Adipocyte (in vitro differentiated cells): ENCODE measurements around the gene GALNT14.

Experiments used
- DNase-seq: peaks from one replicate; pipeline ENCODE4 v3.0.0-alpha.2; 2015; ENCODE audit warnings: low read depth
- H3K27me3 ChIP-seq: replicated peaks from 2 replicates; pipeline ENCODE4 v1.7.0; 2013; ENCODE audit warnings: mild to moderate bottlenecking, low read length, moderate library complexity; ENCODE audit not compliant: control insufficient read depth, insufficient read depth
- H3K36me3 ChIP-seq: 2 replicates; pipeline ENCODE4 v1.7.0; 2013; ENCODE audit warnings: low read length, mild to moderate bottlenecking, moderate library complexity; ENCODE audit not compliant: control insufficient read depth, insufficient read depth, severe bottlenecking
- H3K4me1 ChIP-seq: 2 replicates; pipeline ENCODE4 v1.7.0; 2013; ENCODE audit warnings: mild to moderate bottlenecking, low read length, moderate library complexity; ENCODE audit not compliant: control insufficient read depth, insufficient read depth
- H3K4me3 ChIP-seq: 2 replicates; pipeline ENCODE4 v1.7.0; 2013; ENCODE audit warnings: mild to moderate bottlenecking, low read length, moderate library complexity
- H3K9ac ChIP-seq: 2 replicates; pipeline ENCODE4 v1.7.0; 2013; ENCODE audit warnings: mild to moderate bottlenecking, low read length, moderate library complexity
- H3K9me3 ChIP-seq: 2 replicates; pipeline ENCODE4 v1.7.0; 2013; ENCODE audit warnings: mild to moderate bottlenecking, low read length, moderate library complexity; ENCODE audit not compliant: control insufficient read depth

Gene GALNT14

DNA sequence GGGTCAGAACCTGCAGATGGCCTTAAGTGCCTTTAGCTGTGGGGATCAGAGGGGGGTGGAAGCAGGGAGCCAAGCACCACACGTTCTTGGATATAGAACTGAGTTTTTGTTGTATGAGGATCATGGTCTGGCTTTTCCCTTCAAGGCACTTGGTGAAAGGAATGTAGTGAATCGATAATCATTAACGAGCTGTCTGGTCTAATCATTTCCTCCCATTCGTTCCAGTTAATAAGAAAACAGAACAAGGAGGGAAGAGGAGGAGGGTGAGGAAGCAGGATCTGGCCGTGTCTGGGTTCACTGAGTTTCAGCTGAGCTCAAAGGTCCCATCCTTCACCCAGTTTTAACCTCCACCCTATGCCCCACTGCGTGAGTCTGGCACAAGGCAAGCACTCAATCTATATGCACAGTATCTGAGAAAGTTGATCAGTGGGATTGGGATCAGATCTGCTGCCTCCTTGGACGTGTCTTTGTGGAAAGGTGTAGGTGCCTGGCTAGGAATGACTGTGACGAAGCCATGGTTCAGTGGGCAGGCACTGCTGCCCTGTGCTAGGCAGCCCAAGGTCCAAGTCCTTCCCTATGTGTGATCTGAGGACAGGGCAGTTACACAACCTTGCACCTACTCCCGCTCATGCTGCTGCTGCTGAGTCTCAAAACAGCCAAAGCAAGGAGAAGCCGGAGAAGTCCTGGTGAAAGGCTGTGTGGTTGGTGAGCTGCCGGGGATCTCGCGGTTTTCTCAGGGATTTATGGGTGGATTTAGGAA, 54.8 kb downstream of the GALNT14 start:
- no peaks in the 10 kb centered on the region for H3K4me1 ChIP-seq
- H3K9ac ChIP-seq: no peak overlapping the region

DNA sequence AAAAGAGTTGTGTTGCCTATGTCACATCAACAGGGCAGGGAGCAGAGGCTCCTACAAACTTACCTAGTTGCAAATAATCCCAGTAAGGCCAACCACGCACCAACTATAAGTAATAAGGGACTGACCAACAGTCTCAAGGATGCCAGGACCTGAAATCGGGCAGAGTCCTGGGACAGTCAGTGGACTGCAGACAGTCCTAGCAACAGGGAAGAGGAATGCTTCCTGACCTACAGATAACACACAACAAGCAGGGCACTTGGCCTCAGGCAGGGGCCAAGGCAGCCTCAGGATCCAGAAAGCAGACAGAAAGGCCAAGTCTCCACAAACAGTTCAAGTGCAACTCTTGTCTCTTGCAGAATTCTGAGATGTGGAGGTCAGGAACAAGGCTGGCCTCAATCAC, 56.2 kb downstream of the GALNT14 start:
- no peak overlapping the region for H3K9ac ChIP-seq

More for the DNA sequence above, 54.8 kb downstream of the GALNT14 start:
- Histone ChIP-seq H3K4me3 (no peak overlapping the region), H3K27me3 (peaks cover 24% of the 10 kb centered on the region), H3K9me3 (peaks cover 3% of the 10 kb centered on the region), H3K36me3 (no peaks in the 10 kb centered on the region)
- no peak for DNase-seq

DNA sequence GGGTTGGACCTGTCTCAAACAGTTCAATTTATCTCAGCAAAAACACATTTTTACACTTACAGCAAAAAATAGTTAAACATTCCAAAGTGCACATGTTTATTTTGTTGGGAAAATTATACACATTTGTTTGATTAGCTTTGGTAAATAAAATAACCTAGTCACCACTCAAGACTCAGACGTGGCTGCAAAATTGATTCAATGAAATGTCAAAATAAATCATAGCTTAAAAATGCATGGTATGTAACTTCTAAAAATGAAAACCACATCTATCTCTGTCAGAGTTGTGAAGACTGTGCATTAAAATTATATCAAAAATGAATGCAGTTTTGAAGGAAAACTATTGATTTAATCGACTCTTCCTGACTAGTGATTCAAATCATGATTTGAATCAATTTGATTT, 56.7 kb downstream of the GALNT14 start:
- DNase-seq: peak; percentile 50
- Histone ChIP-seq H3K36me3 (no peaks in the 10 kb centered on the region), H3K4me3 (no peak overlapping the region), H3K9me3 (no peaks in the 10 kb centered on the region), H3K9ac (no peak overlapping the region), H3K4me1 (no peaks in the 10 kb centered on the region), H3K27me3 (peaks cover 32% of the 10 kb centered on the region)

More for the DNA sequence above, 56.2 kb downstream of the GALNT14 start:
- Histone ChIP-seq H3K27me3 (peaks cover 27% of the 10 kb centered on the region), H3K4me1 (no peaks in the 10 kb centered on the region), H3K36me3 (no peaks in the 10 kb centered on the region), H3K4me3 (no peak overlapping the region), H3K9me3 (no peaks in the 10 kb centered on the region)
- peak; percentile 10 for DNase-seq

DNA sequence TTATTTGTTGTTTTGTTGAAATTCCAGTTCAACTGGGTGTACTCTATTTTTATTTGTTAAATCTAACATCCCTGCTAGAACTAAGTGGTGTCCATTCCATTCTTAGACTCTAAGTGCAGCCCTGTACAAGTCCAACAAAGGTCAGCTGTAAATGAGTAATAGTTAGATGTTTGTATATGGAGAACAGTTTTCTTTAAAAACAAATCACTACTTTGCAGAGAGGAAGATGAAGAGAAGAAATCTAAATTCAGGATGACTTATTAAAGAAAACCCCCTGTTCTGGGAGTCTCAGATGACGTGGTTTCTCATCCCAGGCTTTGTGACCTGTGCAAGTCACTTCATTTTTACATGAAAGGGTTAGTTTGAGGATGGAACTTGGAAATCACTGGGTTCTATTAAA, 57.9 kb downstream of the GALNT14 start:
- H3K4me1 ChIP-seq: no peaks in the 10 kb centered on the region
- H3K27me3 ChIP-seq: peaks cover 27% of the 10 kb centered on the region
- H3K36me3 ChIP-seq: no peaks in the 10 kb centered on the region
- no peak overlapping the region for H3K4me3 ChIP-seq
- DNase-seq: peak; percentile 3
- H3K9me3 ChIP-seq: no peaks in the 10 kb centered on the region
- H3K9ac ChIP-seq: no peak overlapping the region

DNA sequence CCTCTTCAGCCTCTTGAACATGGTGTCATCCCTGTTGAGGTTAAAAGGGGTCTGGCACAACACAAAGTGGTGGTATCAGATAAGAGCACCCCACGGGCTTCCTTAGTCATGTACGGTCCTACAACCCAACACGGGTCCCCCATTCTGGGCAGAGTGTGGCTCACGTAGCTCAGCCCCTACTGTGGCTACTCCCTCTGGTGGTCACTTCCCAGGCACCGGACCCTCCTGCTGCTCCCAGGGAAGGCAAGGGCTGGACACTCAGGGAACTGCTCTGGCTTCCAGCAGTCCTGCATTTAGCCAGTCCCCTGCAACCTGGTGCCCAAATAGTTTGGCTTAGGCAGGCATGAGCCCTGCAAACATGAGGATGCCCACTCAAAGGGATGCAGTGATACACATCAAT, 58.6 kb downstream of the GALNT14 start:
- Histone ChIP-seq H3K4me3 (no peak overlapping the region), H3K9ac (no peak overlapping the region), H3K36me3 (no peaks in the 10 kb centered on the region), H3K9me3 (no peaks in the 10 kb centered on the region), H3K4me1 (no peaks in the 10 kb centered on the region), H3K27me3 (peaks cover 25% of the 10 kb centered on the region)
- DNase-seq: no peak

DNA sequence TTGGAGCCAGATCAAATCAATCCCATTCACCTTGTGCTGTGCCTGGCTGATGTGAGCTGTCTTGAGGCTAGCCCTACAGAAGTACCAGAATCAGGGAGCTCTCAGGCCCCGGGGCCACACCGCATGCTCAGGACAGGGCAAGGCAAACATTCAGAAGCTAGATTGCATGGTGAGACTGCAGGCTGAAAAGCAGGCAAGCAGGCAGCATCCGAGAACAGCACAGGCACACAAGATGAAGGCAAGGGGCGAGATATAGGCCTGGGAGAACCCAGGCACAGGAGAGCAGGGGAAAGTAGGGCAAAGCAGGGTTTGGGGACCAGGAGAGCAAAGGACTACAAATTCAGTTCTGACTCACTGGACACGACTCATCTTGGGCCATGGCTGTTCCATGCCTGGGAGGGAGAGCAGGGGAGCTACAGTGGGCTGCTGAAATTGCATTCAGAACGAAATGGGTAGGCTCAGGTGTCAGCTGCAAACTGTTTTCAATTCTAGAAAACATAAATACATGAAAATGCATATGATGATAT, 59.6 kb downstream of the GALNT14 start:
- Histone ChIP-seq H3K4me1 (no peaks in the 10 kb centered on the region), H3K4me3 (no peak overlapping the region), H3K27me3 (peaks cover 30% of the 10 kb centered on the region), H3K9me3 (no peaks in the 10 kb centered on the region), H3K36me3 (no peaks in the 10 kb centered on the region), H3K9ac (no peak overlapping the region)
- DNase-seq: peak; percentile 27

DNA sequence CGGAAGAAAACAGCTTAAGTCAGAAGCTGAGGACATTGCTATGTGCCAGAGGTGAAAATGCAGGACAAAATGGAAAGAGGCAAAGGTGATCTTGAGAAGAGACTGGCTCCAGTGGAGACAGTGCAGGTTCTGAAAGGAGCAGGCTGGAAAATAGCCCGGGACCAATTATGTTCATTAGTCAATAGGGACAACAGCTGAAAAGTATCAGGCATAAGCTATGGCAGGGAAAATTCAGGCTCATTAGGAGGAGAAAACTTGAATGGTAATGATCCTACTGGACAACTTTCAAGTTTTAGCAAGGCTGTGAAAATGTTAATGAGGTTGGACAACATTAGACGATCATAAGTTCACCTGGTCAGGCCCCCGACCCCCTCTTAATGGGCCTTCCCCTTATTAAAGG, 60.2 kb downstream of the GALNT14 start:
- H3K9ac ChIP-seq: no peak overlapping the region
- no peak for DNase-seq
- H3K36me3 ChIP-seq: no peaks in the 10 kb centered on the region
- H3K4me1 ChIP-seq: no peaks in the 10 kb centered on the region
- H3K9me3 ChIP-seq: no peaks in the 10 kb centered on the region
- peaks cover 28% of the 10 kb centered on the region for H3K27me3 ChIP-seq
- H3K4me3 ChIP-seq: no peak overlapping the region

DNA sequence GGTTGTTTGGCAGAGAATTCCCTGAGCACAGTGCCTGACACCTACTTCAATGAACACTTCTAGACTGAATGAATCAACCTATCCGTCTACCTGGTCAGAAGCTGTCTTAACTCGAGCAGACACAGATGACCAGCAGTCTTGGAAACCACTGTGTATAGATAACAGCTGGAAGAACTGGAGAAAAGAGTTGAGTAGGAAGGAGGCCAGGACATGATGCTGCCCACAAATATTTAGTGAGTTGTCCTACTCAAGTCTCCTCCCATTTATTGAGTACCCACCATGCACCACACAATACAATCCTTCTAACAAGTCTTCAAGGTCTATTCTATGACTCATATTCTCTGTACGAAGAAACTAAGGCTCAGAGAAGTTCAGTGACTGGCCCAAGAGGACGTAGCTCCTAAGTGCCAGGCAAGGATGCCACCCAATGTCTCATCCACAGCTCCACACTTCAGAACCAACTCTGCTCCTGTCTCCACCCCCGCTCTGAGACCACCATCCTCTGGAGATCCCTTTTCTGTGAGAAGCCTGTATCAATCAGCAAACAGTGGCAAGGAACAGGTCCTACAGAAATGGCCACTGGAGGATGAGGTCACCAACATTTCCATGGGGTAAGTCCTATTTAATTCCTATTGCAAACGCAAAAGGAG, 62.2 kb downstream of the GALNT14 start:
- H3K9me3 ChIP-seq: no peaks in the 10 kb centered on the region
- H3K4me3 ChIP-seq: no peak overlapping the region
- H3K4me1 ChIP-seq: no peaks in the 10 kb centered on the region
- DNase-seq: no peak
- H3K9ac ChIP-seq: no peak overlapping the region
- no peaks in the 10 kb centered on the region for H3K36me3 ChIP-seq
- H3K27me3 ChIP-seq: peaks cover 38% of the 10 kb centered on the region

DNA sequence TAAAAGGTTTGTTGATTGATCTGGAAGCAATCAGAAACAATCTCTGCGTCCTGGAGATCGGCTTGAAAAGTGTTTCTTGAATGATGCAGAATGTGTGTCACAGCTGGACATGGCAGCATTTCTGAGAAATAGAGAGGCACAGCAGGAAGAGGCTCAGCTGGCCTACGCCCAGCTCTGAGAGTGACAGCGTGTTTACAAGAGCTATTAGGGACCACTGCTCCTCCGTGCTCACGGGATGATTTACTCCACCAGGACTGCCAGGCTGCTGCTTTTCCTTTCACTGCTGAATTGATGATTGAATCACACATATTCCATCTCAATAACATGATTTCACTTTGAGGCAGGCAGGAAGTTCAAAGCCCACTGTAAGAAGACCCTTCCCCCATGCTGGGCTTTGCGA, 62.8 kb downstream of the GALNT14 start:
- Histone ChIP-seq H3K4me3 (no peak overlapping the region), H3K9ac (no peak overlapping the region), H3K36me3 (no peaks in the 10 kb centered on the region), H3K27me3 (peaks cover 32% of the 10 kb centered on the region), H3K4me1 (no peaks in the 10 kb centered on the region), H3K9me3 (no peaks in the 10 kb centered on the region)
- no peak for DNase-seq

DNA sequence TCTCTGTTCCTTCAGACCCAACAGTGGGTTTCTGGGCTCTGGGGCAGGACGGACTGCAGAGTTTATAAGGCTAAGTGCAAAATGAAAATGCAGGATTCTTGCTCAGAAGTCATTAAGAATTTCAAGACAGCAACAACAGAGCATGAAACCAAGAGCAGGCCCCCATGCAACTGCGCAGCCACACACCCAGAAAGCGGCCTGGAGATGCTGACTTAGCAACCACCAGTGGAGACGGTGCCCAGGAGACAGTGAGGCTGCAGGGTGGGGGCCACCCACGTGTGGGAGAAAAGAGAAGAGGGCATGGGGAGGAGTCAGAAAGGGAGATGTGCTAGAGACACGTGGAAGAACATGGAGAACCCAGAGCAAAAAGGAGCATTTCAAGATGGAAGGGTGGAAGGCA, 66.5 kb downstream of the GALNT14 start:
- Histone ChIP-seq H3K9me3 (no peaks in the 10 kb centered on the region), H3K36me3 (no peaks in the 10 kb centered on the region), H3K9ac (no peak overlapping the region), H3K4me1 (no peaks in the 10 kb centered on the region), H3K27me3 (peaks cover 30% of the 10 kb centered on the region), H3K4me3 (no peak overlapping the region)
- DNase-seq: no peak

DNA sequence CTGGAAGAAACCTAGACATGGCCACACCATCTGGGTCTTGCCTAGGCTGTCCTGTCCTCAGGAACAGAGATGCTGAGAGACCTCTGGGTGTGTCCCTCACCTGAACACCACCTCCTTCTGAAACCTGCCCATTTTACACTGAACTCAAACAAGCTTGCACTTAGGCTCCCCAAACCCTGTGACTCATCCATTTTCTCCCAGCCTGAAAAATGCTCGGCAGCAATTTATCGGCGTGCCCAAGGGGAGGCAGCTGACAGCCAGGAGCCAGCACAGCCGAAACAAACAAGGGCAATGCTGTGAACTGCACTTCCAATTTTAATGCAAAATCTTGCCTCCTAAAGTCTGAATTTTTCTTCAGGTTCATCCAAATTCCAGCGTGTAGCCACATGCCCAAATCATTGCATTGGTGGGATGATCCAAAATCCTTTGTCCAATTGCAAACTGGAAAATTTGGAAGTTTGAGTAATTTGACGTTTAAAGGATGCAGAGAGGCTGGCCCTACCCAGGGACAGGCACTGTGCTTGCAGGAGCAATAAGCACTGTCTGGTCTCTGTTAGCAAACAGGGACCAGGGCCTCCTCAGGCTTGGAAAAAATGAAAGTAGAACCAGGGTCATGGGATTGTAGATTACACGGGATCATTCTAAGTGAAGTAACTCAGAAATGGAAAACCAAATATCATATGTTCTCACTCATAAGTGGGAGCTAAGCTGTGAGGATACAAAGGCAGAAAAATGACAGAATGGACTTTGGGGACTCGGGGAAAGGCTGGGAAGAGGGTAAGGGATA, 67.7 kb downstream of the GALNT14 start:
- Histone ChIP-seq H3K4me3 (no peak overlapping the region), H3K36me3 (no peaks in the 10 kb centered on the region), H3K27me3 (peaks cover 28% of the 10 kb centered on the region), H3K9ac (no peak overlapping the region), H3K9me3 (no peaks in the 10 kb centered on the region), H3K4me1 (no peaks in the 10 kb centered on the region)
- no peak for DNase-seq
